OCI-LY1 (cell line): Measurements from ENCODE around the gene TSPAN5.

Source experiments
- EZH2 ChIP-seq: fragments of 200-600 bp; sonication (generic), shearing (Covaris generic); IDR thresholded peaks from 2 replicates; pipeline ENCODE4 v1.8.0; 2017; ENCODE audit warnings: borderline replicate concordance, mixed run types, mild to moderate bottlenecking, antibody characterized with exemption, low read length, moderate library complexity, mixed read lengths
- TF ChIP-seq, protein P1 (sequence below): fragments of 200-600 bp; sonication (generic), shearing (Covaris generic); IDR thresholded peaks from 2 replicates; pipeline ENCODE4 v1.5.1; 2017; ENCODE audit warnings: mild to moderate bottlenecking, antibody characterized with exemption, low read length, moderate library complexity, mixed read lengths

DNA sequence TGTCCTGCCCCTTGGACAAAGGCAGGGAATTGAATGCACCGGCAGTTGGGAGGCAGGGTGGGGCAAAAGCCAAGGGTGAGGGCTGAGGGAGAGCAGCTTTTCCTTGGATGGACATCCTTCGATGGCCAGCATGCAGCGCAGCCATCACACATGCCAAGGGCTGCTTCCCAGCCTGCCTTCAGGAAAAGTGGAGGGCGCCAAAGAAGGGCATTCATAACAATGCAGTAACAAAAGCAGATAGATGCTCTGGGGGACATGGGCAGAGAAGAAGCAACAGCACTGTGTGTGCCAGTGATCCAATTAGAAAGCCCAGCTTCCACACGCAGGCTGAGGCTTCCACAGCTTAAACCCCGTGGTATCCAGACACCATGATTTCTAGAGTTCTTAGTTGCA, 71.5 kb downstream of the TSPAN5 start:
- TF ChIP-seq, protein P1, sequence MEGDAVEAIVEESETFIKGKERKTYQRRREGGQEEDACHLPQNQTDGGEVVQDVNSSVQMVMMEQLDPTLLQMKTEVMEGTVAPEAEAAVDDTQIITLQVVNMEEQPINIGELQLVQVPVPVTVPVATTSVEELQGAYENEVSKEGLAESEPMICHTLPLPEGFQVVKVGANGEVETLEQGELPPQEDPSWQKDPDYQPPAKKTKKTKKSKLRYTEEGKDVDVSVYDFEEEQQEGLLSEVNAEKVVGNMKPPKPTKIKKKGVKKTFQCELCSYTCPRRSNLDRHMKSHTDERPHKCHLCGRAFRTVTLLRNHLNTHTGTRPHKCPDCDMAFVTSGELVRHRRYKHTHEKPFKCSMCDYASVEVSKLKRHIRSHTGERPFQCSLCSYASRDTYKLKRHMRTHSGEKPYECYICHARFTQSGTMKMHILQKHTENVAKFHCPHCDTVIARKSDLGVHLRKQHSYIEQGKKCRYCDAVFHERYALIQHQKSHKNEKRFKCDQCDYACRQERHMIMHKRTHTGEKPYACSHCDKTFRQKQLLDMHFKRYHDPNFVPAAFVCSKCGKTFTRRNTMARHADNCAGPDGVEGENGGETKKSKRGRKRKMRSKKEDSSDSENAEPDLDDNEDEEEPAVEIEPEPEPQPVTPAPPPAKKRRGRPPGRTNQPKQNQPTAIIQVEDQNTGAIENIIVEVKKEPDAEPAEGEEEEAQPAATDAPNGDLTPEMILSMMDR, result no peak
- TF ChIP-seq EZH2, result no peak
